ENCODE data around the gene SHISA3.

The SHISA3 gene

DNA sequence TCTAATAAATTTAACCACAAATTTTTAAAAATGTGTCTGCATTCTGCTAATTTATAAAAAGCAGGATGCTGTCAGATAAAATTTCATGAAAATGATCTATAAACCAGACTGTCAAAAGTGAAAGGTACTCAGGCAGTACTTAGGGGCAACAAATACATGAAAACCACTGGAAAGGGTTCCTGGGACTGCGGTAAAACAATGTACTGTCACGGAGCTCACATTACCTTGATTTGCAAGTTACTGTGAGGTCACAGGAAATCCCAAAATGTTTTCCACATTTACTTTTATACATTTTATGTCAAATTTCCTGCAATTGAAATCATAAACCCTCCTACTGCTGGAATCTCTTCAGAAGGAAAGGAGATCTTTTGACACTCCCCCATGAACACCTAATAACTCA, 45.3 kb downstream of the SHISA3 start:
- DNase-seq (ENCODE audit: low spot score), result no peak
- Mint-ChIP-seq H3K36me3 (ENCODE audit: low read depth) (peaks cover 3% of the 10 kb centered on the region), H3K4me3 (no peak overlapping the region), H3K27ac (no peak overlapping the region), H3K27me3 (ENCODE audit: low read depth) (no peaks in the 10 kb centered on the region), H3K9me3 (no peaks in the 10 kb centered on the region), H3K4me1 (ENCODE audit: low read depth) (no peaks in the 10 kb centered on the region)

DNA sequence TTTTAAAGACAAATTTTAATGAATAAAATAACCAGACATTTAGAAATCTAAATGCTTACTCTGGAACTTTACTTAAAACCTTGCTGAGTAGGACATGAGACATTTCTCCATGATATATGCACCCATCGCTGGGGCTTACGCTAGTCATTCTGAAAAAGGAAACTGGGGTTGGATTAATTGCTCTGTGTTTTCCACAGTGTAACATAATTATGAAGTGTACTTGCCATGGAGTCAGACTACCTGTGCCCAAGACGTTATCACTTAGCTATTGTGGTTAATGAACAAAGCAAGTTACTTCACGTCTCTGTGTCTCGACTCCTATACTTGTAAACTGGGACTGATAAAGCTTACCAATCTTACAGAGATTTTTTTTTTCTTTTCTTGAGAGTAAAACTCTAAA, 47.8 kb downstream of the SHISA3 start:
- Mint-ChIP-seq H3K27ac (no peak overlapping the region), H3K4me1 (ENCODE audit: low read depth) (no peaks in the 10 kb centered on the region), H3K36me3 (ENCODE audit: low read depth) (peaks cover 4% of the 10 kb centered on the region), H3K27me3 (ENCODE audit: low read depth) (no peaks in the 10 kb centered on the region), H3K9me3 (no peaks in the 10 kb centered on the region), H3K4me3 (no peak overlapping the region)
- no peak for DNase-seq (ENCODE audit: low spot score)

GRCh38 chr4:42446823-42447222, 49.5 kb downstream of the SHISA3 start:
- H3K9me3 Mint-ChIP-seq, result no peaks in the 10 kb centered on the region

More at GRCh38 chr4:42446823-42447222, 49.5 kb downstream of the SHISA3 start:
- no peaks in the 10 kb centered on the region for H3K4me1 Mint-ChIP-seq (ENCODE audit: low read depth)
- no peak overlapping the region for H3K4me3 Mint-ChIP-seq
- no peak overlapping the region for H3K27ac Mint-ChIP-seq
- no peaks in the 10 kb centered on the region for H3K27me3 Mint-ChIP-seq (ENCODE audit: low read depth)
- no peak for DNase-seq (ENCODE audit: low spot score)
- H3K36me3 Mint-ChIP-seq (ENCODE audit: low read depth), result peaks cover 10% of the 10 kb centered on the region

Measured in T-helper 2 cell treated with Interferon-gamma antibody and Interleukin-4, amounts not matched to agents 5 μg/mL and 100 μg/mL, for 36 hours (primary cell).